GM18873 (cell line): ENCODE results near the gene UBR3.
"Not testable (repeated sequence)": the region's sequence is repeated elsewhere in the genome, so short reads cannot be mapped to it uniquely, and the experiment has no call there.

ENCODE experiments used
- ATAC-seq: cut with Tn5 transposase; IDR thresholded peaks from one replicate; pipeline ENCODE4 v1.9.1; 2021; ENCODE audit warnings: mild to moderate bottlenecking, moderate library complexity, moderate number of reproducible peaks; ENCODE audit not compliant: unreplicated experiment, low FRiP score

UBR3 gene

GRCh38 chr2:169933124-169933711, 106.0 kb downstream of the UBR3 start:
- ATAC-seq: peak; percentile 58

GRCh38 chr2:169936652-169937051, 109.4 kb downstream of the UBR3 start:
- ATAC-seq: not testable (repeated sequence)

- ATAC-seq: no peak
These were observed 118.3 kb downstream of the UBR3 start for GRCh38 chr2:169945515-169945914.

GRCh38 chr2:169946092-169946491, 118.8 kb downstream of the UBR3 start:
- ATAC-seq: no peak

GRCh38 chr2:169946546-169946945, 119.3 kb downstream of the UBR3 start:
- ATAC-seq: no peak

DNA sequence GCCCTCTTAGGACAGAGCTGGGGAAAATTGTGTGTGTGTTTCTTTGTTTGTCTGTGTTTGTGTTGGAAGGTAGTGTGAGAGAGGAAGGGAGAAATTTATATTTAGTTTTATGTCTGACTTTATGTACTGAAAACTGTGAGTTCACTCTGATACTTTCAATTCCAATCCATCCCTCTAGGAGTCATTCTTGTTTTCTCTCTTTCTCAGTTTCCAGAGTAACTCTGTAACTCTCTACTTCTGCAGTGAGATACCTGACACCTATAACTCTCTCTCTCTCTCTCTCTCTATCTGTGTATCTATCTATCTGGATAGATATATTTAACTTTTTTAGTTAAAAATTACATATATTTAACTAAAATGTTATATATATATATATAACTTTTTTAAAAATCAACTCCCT, 128.7 kb downstream of the UBR3 start:
- no peak for ATAC-seq

DNA sequence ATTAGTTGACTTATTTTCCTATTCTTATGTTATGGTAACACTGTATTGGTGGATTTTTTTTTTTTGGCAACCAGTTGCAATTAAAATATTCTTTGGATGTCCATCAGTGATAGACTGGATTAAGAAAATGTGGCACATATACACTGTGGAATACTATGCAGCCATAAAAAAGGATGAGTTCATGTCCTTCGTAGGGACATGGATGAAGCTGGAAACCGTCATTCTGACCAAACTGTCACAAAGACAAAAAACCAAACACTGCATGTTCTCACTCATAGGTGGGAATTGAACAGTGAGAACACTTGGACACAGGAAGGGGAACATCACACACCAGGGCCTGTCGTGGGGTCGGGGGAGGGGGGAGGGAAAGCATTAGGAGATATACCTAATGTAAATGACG, 130.0 kb downstream of the UBR3 start:
- not testable (repeated sequence) for ATAC-seq

DNA sequence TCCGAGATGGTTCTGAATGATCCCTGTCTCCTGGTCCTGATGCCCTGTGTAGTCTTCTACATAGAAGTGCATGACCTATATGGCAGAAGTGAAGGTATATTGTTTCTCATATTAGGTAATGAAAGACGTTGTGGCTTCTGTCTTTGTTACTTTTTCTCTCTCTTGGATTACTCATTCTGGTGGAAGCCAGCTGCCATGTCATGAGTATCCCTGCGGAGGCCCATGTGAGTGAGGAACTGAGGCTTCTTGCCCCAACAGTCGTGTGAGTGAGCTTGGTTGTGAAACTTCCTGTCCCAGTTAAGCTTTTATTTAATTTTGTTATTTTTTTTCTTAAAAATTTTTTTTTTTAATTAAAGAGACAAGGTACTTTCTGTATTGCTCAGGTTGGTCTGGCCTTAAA, 134.7 kb downstream of the UBR3 start:
- no peak for ATAC-seq

DNA sequence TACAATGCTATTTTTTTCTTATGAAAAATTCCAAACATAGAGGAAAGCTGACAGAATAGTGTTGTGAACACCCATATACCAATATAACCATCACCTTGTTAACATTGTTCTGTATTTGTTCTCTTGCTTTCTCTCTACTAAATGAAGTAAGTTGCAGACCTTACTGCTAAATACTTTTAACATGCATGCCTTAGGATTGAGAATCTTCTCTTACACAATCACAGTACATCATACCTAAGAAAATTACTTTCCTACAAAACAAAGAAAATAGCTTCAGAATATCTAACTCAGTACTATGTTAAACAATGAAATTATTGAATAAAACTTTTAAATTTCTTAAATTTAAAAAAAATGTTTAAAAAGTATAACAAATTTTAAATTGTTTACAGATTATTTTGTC, 136.5 kb downstream of the UBR3 start:
- ATAC-seq: no peak

DNA sequence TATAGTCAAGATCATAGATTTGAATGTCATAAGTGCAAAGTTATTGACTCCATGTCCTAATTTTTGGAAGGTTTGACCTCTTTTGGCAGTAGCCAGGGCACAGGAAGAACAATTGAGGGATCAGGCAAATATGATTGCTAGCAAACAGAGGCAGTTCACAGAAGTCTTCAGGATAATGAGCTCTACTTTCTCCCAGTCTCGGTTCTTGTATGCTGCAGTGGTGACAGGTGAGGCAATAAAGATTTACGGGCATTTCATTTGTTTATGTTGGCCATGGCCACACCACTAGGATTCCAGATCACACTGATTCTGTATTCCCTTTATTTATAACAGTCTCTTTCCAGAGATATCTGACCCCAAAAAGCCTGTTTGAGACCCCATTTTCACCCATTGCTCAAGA, 137.5 kb downstream of the UBR3 start:
- no peak for ATAC-seq

GRCh38 chr2:169965495-169965894, 138.2 kb downstream of the UBR3 start:
- ATAC-seq: no peak

GRCh38 chr2:169966454-169966853, 139.2 kb downstream of the UBR3 start:
- no peak for ATAC-seq

DNA sequence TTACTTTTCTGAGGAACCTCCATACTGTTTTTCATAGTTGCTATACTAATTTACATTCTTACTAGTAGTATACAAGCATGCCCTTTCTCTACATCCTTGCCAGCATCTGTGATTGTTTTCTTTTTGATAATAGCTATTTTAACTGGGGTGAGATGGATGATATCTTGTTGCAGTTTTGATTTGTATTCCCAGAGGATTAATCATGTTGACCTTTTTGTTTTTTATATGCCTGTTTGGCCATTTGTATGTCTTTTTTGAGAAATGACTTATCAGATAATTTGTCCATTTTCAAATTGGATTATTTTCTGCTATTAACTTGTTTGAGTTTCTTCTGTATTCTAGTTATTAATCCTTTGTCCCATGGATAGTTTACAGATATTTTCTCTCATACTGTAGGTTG, 141.5 kb downstream of the UBR3 start:
- ATAC-seq: no peak

DNA sequence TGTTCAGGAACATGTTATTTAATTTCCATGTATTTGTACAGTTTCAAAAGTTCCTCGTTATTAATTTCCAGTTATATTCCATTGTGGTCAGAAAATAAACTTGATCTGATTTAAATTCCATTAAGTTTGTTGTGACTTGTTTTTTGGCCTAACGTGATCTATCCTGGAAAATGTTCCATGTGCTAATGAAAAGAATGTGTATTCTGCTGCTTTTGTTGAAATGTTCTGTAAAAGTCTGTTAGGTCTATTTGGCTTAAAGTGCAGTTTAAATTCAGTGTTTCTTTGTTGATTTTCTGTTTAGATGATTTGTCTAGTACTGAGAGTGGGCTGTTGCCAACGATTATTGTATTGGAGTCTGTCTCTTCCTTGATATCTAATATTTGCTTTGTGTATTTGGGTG, 148.0 kb downstream of the UBR3 start:
- no peak for ATAC-seq

- ATAC-seq: no peak
These were observed 149.1 kb downstream of the UBR3 start for GRCh38 chr2:169976335-169976851.

- ATAC-seq: no peak
These were observed 150.3 kb downstream of the UBR3 start for GRCh38 chr2:169977530-169977929.

GRCh38 chr2:169978402-169979017, 151.3 kb downstream of the UBR3 start:
- ATAC-seq: no peak

DNA sequence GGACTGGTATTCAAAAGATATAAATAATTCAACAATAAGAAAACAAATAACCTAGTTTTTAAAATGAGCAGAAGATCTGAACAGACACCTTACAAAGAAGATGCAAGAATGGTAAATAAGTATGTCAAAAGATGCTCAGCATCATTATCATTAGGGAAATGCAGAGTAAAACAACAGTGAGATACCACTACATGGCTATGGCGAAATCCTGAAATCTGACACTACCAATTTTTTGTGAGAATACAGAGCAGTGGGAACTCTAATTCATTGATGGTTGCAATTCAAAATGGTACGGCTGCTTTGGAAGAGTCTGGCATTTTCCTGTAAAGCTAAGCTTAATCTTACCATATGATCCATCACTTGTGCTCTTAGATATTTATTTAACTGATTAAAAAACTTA, 151.8 kb downstream of the UBR3 start:
- ATAC-seq: no peak

GRCh38 chr2:169980001-169980400, 152.7 kb downstream of the UBR3 start:
- ATAC-seq: no peak

DNA sequence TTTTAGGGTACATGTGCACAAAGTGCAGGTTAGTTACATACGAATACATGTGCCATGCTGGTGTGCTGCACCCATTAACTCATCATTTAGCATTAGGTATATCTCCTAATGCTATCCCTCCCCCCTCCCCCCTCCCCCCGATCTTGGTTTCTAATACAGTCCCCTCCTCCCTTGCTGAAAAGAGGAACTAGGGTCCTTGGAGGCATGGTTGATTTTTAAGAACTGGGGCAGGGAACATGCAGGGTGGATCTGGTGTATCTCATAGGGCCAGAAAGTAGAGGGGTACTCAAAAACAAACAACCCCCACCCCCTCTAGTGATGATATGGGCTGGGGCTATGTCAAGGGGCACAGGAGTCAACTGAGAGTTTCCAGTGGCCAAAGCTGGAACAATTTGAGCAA, 153.4 kb downstream of the UBR3 start:
- ATAC-seq: no peak

DNA sequence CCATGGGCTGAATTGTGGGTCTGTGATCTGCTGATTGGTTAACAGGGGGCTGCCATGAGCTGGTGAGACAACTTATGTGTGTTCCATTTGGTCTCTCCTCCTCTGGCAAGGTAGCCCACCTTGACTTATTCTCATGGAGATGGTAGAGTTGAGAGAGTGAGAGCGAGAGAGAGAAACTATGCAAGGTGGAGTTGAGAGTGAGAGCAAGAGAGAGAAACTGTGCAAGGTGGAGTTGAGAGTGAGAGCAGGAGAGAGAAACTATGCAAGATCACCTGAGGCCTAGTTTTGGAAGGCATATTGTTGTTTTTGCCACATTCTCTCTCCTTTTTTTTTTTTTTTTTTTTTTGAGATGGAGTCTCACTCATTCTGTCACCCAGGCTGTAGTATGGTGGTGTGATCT, 155.7 kb downstream of the UBR3 start:
- no peak for ATAC-seq

- ATAC-seq: no peak
These were observed 156.3 kb downstream of the UBR3 start for GRCh38 chr2:169983506-169983905.
